Frontal cortex (tissue), 4 donors: ENCODE measurements around the gene PSG1. TPM values are rescaled to one million over a fixed set of nuclear protein-coding genes. Genes with fewer than 3 reads are reported as not detected.
A peak's percentile ranks its signal among the peaks of the same experiment; 100 is the strongest.
"Not testable (repeated sequence)": the region's sequence is repeated elsewhere in the genome, so short reads cannot be mapped to it uniquely, and the experiment has no call there.

Experiments
- DNase-seq, 2 donors: peaks; one replicate each; pipeline ENCODE4 v3.0.0; 2012; ENCODE audit warnings: low spot score in 2 of 2
- FAIRE-seq: peaks from 2 replicates; lab custom pipeline; 2012; peaks lifted over from hg19 to GRCh38; lab: Jason Lieb, UNC
- total RNA-seq: library from RNA; depleted of rRNA; stranded (reverse); fragments of >200 nt; gene quantifications from one replicate; pipeline ENCODE4 v1.2.3, GENCODE V29; 2014
- donor health status: control.
- donor health status: control.
- donor health status: control.

The PSG1 gene
- total RNA-seq, 1 donor from 2014 or later: not detected

GRCh38 chr19:42832746-42833442 lies 46.6 kb downstream of the PSG1 start:
- FAIRE-seq, DNase-seq: not testable (repeated sequence)

DNA sequence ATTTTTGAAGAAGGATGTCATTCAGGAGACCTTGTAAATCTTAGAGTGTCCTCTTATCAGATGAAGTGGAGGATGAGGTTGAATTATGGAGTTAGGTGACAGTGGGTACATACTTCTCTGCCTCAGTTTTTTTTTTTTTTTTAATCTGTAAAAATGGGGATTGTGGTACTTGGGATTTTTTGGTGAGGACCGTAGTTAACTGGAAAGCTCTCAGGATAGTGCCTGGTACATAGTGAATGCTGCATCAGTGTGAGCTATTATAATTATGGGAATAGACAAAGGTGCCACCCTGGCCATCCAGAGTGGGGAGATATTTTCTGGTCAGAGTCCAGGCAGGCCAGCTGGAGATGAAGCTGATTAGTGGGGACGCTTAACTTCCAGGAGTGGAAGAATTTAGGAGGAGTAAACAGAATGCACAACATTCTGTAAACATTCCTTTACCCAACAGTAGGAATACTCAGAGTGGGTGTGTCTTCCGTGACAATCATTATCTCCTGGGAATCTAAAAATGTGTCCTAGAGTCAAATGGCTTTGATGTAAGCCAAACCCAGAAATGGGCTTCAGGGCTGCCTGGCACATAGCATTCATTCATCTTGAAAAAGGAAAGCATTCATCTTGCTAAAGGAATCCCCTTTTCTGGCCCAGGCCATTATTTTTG lies 47.4 kb downstream of the PSG1 start:
- DNase-seq, FAIRE-seq: not testable (repeated sequence)

DNA sequence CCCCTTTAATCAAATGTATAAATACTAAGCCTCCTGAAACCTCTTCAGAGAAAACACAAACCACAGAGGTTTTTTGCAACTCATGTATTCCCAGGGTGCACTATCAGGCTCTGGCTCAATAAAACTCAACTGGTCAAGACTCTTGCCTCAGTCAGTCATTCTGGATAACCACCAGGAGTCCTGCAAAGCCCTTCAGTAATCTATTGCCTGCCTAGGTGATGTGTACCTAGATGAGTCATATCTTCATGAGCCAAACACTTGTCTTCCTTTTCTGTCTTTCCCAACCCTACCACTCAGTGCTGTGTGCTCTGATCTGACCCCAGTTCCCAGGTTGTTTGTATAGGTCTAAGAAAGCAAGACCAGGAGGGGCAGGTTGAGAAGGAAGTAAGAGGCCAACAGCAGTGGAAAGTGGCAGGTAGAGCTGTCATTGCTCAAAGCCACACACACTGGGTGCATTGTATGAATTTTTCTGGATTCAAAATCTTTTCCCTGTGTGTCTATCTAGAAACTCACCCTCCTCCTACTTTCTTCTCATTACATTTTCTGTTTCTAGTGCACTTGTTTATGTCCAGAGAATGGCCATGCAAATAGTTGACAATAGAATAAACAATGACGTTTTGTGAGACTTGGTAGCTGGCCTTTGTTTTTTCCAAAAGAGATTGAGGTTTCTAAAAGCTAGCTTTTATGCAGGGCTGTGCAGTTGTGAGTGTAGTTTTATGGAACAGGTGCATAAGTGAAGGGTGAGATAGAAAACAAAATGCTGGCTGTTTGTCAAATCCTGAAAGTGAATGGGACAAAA lies 48.1 kb downstream of the PSG1 start:
- DNase-seq (no peak), FAIRE-seq (no peak)

GRCh38 chr19:42821306-42821977 lies 58.1 kb downstream of the PSG1 start:
- peak; percentile 98 for FAIRE-seq

DNA sequence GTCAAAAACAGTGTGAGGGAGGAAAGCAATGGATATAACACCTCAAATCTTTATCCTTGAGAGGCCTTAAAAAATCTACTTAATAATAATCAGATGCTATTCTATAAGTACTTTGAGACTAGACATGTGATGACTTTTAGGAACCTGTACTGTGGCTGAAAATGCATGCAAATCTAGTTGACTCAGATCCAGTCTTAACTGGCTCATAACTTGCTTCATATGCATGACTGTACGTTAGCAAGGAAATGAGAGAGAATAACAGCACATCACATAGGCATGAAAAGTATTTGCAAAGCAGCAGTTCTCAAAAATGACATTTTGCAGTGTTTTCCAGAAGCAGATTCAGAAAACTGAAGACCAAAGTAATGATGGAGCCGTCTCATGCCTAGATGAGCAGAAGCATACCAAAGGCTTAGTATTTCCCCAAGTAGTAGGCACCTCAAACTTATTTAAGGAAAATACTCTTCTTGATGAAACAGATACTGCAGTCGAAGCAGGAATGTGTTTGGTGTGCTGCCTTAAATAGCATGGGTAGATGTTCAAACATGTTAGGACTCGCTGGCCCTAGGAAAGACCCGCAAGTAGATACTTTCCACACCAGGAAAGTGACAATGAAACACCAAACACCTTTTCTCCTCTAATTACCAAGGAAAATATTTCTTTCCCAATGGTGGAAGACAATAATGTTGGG lies 59.4 kb downstream of the PSG1 start:
- FAIRE-seq: not testable (repeated sequence)

More at GRCh38 chr19:42821306-42821977, 58.1 kb downstream of the PSG1 start:
- peak; percentile 3 for DNase-seq

GRCh38 chr19:42816894-42817293 lies 62.6 kb downstream of the PSG1 start:
- DNase-seq: no peak
- FAIRE-seq: no peak

More for the DNA sequence above, 59.4 kb downstream of the PSG1 start:
- DNase-seq: not testable (repeated sequence)

Other genes starting within 250 kb of the PSG1 start
- gene PSG3, start 139.2 kb downstream of the PSG1 start, total RNA-seq: not detected
- not detected for gene PSG8, start 114.0 kb downstream of the PSG1 start, total RNA-seq
- not detected for gene PSG6, start 38.2 kb upstream of the PSG1 start, total RNA-seq
- gene PSG7, start 57.5 kb upstream of the PSG1 start, total RNA-seq: not detected
- not detected for gene PSG11, start 146.8 kb upstream of the PSG1 start, total RNA-seq
- not detected for gene PSG2, start 203.0 kb upstream of the PSG1 start, total RNA-seq